ENCODE data around the gene CCRL2.

Gene CCRL2

DNA sequence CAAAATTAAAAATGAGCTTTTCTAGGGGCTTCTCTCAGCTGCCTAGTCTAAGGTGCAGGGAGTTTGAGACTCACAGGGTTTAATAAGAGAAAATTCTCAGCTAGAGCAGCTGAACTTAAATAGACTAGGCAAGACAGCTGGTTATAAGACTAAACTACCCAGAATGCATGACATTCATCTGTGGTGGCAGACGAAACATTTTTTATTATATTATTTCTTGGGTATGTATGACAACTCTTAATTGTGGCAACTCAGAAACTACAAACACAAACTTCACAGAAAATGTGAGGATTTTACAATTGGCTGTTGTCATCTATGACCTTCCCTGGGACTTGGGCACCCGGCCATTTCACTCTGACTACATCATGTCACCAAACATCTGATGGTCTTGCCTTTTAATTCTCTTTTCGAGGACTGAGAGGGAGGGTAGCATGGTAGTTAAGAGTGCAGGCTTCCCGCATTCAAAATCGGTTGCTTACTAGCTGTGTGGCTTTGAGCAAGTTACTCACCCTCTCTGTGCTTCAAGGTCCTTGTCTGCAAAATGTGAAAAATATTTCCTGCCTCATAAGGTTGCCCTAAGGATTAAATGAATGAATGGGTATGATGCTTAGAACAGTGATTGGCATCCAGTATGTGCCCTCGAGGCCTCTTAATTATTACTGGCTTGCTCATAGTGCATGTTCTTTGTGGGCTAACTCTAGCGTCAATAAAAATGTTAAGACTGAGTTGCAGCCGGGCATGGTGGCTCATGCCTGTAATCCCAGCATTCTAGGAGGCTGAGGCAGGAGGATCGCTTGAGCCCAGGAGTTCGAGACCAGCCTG lies 35.3 kb upstream of the CCRL2 start:
- DNase-seq (ENCODE audit: extremely low read depth, low read depth) = no peak
- no peak for TF ChIP-seq CTCF (IDR thresholded peaks at IDR 0.05; ENCODE audit: low read depth, low read length, missing control alignments)

GRCh38 chr3:46372492-46373359 lies 34.3 kb upstream of the CCRL2 start:
- no peak overlapping the region for H3K4me3 ChIP-seq (replicated peaks; ENCODE audit: low read depth, low read length)
- no peak for DNase-seq (ENCODE audit: extremely low read depth, low read depth)
- peak; percentile 56 for TF ChIP-seq CTCF (IDR thresholded peaks at IDR 0.05; ENCODE audit: low read depth, low read length, missing control alignments)

More for the DNA sequence above, 35.3 kb upstream of the CCRL2 start:
- no peak overlapping the region for H3K4me3 ChIP-seq (replicated peaks; ENCODE audit: low read depth, low read length)

- DNase-seq (ENCODE audit: extremely low read depth, low read depth) = no peak
- H3K4me3 ChIP-seq (replicated peaks; ENCODE audit: low read depth, low read length) = no peak overlapping the region
- TF ChIP-seq CTCF (IDR thresholded peaks at IDR 0.05; ENCODE audit: low read depth, low read length, missing control alignments) = no peak
Observed at GRCh38 chr3:46374755-46375154, 32.3 kb upstream of the CCRL2 start.

- no peak for DNase-seq (ENCODE audit: extremely low read depth, low read depth)
- H3K4me3 ChIP-seq (replicated peaks; ENCODE audit: low read depth, low read length) = no peak overlapping the region
- no peak for TF ChIP-seq CTCF (IDR thresholded peaks at IDR 0.05; ENCODE audit: low read depth, low read length, missing control alignments)
Observed at GRCh38 chr3:46375218-46375617, 31.8 kb upstream of the CCRL2 start.

DNA sequence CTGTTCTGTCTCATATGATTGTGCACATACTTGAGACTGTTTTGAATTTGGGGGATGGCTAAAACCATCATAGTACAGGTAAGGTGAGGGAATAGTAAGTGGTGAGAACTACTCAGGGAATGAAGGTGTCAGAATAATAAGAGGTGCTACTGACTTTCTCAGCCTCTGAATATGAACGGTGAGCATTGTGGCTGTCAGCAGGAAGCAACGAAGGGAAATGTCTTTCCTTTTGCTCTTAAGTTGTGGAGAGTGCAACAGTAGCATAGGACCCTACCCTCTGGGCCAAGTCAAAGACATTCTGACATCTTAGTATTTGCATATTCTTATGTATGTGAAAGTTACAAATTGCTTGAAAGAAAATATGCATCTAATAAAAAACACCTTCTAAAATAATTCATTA lies 31.2 kb upstream of the CCRL2 start:
- no peak for DNase-seq (ENCODE audit: extremely low read depth, low read depth)
- no peak overlapping the region for H3K4me3 ChIP-seq (replicated peaks; ENCODE audit: low read depth, low read length)
- TF ChIP-seq CTCF (IDR thresholded peaks at IDR 0.05; ENCODE audit: low read depth, low read length, missing control alignments) = no peak

DNA sequence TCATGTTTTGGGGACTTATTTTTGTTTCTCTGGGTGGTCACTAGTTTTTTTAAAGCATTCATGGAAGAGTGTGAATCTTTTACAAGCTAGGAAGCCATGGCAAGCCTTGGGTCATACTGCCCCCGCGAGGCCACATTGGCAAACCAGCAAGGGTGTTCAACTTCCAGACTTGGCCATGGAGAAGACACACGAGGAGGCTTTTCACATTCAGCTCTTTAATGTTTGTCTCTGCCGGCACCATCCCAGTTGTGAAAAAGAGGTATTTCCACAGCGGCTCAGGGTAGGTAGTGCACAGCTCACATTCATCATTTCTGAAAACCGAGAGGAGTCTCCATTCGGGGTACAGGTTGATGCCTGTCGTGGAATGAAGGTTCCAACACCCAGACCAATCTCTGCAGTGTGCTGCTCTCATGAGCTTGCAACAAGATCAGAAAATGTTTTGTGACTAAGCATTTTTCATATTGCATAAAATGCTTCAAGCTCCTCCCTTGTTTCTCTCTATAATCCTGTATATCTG lies 28.6 kb upstream of the CCRL2 start:
- DNase-seq (ENCODE audit: extremely low read depth, low read depth) = no peak
- TF ChIP-seq CTCF (IDR thresholded peaks at IDR 0.05; ENCODE audit: low read depth, low read length, missing control alignments) = peak; percentile 79
- H3K4me3 ChIP-seq (replicated peaks; ENCODE audit: low read depth, low read length) = no peak overlapping the region
